GM19438 (cell line): Measurements from ENCODE around the gene FOXN1.
A peak's percentile ranks its signal among the peaks of the same experiment; 100 is the strongest.
"Not testable (repeated sequence)": the region's sequence is repeated elsewhere in the genome, so short reads cannot be mapped to it uniquely, and the experiment has no call there.

Experiments
- ATAC-seq: cut with Tn5 transposase; IDR thresholded peaks from one replicate; pipeline ENCODE4 v1.9.1; 2021; ENCODE audit warnings: low read depth; ENCODE audit not compliant: unreplicated experiment

Gene FOXN1

DNA sequence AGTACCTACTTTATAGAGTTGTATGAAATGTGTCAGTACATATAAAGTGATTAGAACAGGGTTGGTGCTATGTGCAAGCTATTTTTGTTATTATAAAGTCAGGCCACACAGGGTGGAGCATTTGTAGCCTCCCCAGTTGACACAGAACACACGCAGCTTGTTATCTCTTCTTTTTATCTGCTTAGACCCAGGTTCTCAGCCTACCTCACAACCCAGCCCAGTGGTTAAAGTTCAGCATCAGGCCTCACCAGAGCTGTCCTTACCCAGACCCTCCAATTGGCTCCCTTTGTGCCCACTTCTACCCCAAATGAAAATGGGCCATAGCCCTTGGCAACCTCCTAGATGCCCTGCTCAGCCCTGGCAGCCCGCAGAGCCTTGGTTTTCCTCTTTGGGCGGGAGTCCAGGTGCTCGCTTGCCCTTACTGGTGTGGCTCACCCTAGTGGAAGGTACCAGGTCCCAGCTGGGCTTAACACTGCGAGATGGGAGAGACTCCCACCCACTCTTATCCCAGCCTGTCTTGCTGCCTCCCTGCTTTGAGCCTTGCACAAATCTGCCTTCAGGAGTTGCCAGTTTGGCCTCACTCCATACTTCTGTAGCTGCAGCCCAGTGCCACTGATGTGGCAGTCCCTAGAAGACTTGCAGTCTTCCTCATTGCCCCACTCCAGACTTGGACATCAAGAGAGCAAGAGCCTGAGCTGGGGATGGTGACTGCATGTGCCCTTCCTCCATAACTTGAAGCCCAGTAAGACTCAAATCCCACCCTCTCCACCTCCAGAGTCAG is 66.3 kb downstream of the FOXN1 start:
- no peak for ATAC-seq

- no peak for ATAC-seq
Measured at GRCh38 chr17:28573040-28573380, 66.9 kb downstream of the FOXN1 start.

DNA sequence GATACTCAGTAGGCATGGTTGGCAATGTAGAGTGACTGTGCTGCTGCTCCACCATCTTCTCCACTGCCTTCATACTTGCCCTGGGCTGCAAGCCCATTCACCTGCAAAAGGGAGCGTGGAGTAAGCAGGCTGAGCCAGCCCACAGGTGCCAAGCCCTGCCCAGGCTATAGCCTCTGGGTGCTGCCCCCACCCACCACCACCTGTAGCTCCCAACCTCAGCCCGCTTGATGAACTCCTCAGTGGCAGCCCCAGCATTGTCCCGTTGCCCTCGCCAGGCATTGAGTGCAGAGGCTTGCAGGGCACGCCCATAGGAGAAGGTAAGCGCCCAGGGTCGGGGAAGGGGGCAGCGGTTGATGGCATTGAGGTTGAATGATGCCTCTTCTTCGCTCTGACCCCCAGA is 67.4 kb downstream of the FOXN1 start:
- ATAC-seq = no peak

DNA sequence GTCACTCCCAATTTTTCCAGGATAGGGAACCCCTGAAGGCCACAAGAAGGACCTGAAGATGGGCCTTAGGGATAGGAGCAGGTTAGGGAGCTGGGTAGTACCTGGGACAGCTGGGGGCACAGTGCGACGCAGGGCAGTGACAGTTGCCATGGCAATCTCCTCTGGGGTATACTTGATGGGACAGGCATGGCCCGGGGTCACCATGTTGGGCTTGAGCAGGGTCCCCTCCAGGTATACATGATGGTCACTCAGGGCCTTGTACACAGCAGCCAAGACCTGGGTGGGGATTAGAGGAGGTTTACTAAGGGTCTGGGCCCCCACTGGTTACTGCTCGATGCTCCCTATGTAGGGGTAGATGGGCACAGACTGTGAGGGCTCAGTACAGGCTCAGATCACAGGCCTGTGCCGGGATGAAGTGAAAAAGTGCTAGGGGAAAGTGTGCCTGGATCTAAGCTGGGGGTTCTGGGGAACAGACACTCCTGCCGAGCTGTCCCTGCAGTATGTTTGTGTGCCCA is 67.9 kb downstream of the FOXN1 start:
- ATAC-seq = no peak

- ATAC-seq = no peak
Measured at GRCh38 chr17:28574526-28574925, 68.4 kb downstream of the FOXN1 start.

GRCh38 chr17:28575126-28575795 is 69.1 kb downstream of the FOXN1 start:
- no peak for ATAC-seq

GRCh38 chr17:28576016-28576415 is 69.9 kb downstream of the FOXN1 start:
- ATAC-seq = not testable (repeated sequence)

DNA sequence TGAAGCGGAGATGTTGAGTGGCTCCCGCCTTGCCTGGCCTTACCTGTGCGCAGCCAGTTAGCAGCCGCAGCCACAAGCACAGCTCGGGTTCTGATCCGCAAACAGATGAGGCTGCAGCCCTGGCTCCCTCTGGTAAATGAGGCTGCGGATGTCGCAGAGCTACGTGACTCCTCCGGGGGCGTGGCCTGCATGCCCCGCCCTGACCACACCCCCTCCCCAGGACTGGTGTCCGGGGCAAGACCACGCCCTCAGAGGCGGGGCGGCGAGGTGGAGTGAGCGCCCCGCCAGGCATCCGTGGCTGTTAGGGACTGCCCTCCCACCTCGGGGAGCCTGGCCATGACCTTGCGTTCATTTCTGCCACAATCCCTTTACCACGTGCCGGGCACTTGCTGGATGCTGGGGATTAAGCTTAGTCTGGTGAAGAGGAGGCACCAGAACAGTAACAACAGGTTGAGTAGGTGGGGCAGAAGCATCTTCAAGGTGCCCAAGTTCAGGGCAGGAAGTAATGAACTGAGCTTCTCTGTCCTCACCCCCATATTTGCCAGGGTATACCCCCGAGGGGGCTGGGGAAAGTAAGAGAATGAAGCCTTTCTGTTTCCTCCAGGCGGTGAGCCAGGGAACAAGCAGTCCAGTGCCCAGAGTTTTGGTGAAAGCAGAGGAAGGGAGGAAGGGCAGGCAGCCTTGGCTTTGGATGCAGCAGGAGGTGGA is 70.8 kb downstream of the FOXN1 start, which contains the start of gene ALDOC:
Gene ALDOC (minus strand): TSS at position 138 of the 708 bp plus-strand sequence. CDS start 1,363 bp downstream, outside the sequence.
- peak; percentile 86 for ATAC-seq

- no peak for ATAC-seq
Measured at GRCh38 chr17:28577466-28577824, 71.3 kb downstream of the FOXN1 start.

GRCh38 chr17:28578246-28579195 is 72.4 kb downstream of the FOXN1 start:
- ATAC-seq = no peak

GRCh38 chr17:28579526-28579925 is 73.4 kb downstream of the FOXN1 start:
- no peak for ATAC-seq

DNA sequence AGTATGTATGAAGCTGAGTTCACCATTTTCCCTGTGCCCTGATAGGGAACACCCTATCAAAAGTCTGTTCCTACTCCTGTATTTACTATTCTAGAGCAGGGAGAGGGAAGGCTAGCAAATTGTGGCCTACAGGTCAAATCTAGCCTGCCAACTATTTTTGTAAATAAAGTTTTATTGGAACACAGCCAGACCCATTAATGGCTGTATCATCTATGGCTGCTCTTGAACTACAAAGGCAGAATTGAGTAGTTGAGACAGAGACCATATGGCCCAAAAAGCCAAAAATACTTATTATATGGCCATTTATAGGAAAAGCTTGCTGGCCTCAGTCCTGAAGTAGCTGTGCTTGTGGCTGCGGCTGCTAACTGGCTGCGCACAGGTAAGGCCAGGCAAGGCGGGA is 74.8 kb downstream of the FOXN1 start:
- no peak for ATAC-seq

DNA sequence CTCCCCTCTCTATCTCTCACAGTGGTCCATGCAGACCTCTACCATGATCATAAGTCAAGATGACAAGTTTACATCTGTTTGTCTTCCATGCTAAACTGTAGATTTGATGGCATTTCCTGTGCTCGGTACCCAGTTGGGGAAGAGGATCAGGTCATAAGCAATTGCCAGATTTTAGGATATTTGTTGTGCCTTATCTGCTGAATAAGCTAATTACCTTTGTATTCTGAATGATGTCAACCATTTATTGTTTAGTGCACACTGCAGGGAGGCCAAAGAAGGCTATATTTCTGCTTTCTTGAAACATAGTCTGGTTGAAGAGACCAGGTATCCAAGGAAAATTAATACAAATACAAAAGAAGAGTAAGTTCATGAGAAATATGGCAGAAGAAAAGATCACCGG is 76.4 kb downstream of the FOXN1 start:
- no peak for ATAC-seq

GRCh38 chr17:28584434-28584833 is 78.3 kb downstream of the FOXN1 start:
- no peak for ATAC-seq

- ATAC-seq = no peak
Measured at GRCh38 chr17:28585851-28586250, 79.7 kb downstream of the FOXN1 start.
